Measurements from ENCODE around the gene FTSJ3.

DNA sequence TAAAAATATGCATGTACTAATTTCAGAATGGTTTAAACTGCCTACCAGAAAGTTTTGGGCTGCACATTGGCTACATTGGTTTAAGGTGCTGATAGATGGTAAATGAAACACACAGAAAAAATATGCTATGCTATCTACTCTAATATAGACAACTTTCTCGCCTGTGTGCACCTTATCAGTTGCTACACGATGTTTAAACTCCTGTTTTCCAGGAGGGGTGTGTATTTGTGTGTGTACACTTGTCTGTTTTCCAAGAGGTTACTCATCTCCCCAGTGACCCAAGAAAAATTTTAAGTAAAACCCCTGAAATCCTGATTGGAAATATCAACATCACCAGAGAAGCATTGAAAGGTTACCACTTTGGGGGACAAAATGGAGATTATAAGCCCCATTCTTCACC lies 21.9 kb downstream of the FTSJ3 start:
- TF ChIP-seq, protein P1, sequence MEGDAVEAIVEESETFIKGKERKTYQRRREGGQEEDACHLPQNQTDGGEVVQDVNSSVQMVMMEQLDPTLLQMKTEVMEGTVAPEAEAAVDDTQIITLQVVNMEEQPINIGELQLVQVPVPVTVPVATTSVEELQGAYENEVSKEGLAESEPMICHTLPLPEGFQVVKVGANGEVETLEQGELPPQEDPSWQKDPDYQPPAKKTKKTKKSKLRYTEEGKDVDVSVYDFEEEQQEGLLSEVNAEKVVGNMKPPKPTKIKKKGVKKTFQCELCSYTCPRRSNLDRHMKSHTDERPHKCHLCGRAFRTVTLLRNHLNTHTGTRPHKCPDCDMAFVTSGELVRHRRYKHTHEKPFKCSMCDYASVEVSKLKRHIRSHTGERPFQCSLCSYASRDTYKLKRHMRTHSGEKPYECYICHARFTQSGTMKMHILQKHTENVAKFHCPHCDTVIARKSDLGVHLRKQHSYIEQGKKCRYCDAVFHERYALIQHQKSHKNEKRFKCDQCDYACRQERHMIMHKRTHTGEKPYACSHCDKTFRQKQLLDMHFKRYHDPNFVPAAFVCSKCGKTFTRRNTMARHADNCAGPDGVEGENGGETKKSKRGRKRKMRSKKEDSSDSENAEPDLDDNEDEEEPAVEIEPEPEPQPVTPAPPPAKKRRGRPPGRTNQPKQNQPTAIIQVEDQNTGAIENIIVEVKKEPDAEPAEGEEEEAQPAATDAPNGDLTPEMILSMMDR (conservative IDR thresholded peaks at IDR 0.05; ENCODE audit: low read depth, low read length): no peak
- no peak for TF ChIP-seq EZH2 (IDR thresholded peaks at IDR 0.05; ENCODE audit: low read length, unreplicated experiment)

Measured in PC-3 (cell line).